ENCODE measurements around the gene FBXO38. TPM values are rescaled to one million over a fixed set of nuclear protein-coding genes. Genes with fewer than 3 reads are reported as not detected.

FBXO38 gene
- total and polyA plus RNA-seq, 9 of the 15 experiments (the other 6 are each of a cell fraction or from before 2014, with no cell fraction given) = 7.4 to 39.4 (median 29.3) TPM

- Histone ChIP-seq H4K20me1 (replicated peaks; ENCODE audit: control insufficient read depth, insufficient read depth, low read length) (no peaks in the 10 kb centered on the region), H3K79me2 (ENCODE audit: control insufficient read depth, insufficient read depth, low read length) (no peaks in the 10 kb centered on the region), H3K4me2 (ENCODE audit: insufficient read depth, low read length) (no peak overlapping the region), H3K4me3 (no peak overlapping the region), H3K27me3 (ENCODE audit: control insufficient read depth in 2 of 2, insufficient read depth in 2 of 2, low read length in 2 of 2) (no peaks in the 10 kb centered on the region; a peak in 1 of 5 replicates), H3K9me3 (replicated peaks; ENCODE audit: control insufficient read depth, insufficient read depth, low read depth, low read length) (no peaks in the 10 kb centered on the region), H3K27ac (ENCODE audit: extremely low read depth, low read depth, low read length) (no peak overlapping the region), H3K36me3 (ENCODE audit: control insufficient read depth, insufficient read depth, low read length) (no peaks in the 10 kb centered on the region), H3K9me1 (ENCODE audit: control insufficient read depth, insufficient read depth, low read length) (no peaks in the 10 kb centered on the region), H2AFZ (ENCODE audit: low read depth, low read length) (no peak overlapping the region), H3K4me1 (replicated peaks in 1 of 2; ENCODE audit: control insufficient read depth in 2 of 2, insufficient read depth in 2 of 2, low read length in 2 of 2) (no peaks in the 10 kb centered on the region), H3K9ac (ENCODE audit: insufficient read depth in 1 of 2, low read depth in 2 of 2, low read length in 2 of 2) (no peak overlapping the region)
- DNase-seq (ENCODE audit: extremely low read depth in 1 of 4, low spot score in 3 of 4) (no peak), ATAC-seq (no peak), FAIRE-seq (no peak)
- TF ChIP-seq GABPB2 (CRISPR knock-in tag; conservative IDR thresholded peaks at IDR 0.05) (no peak), ZSCAN32 (CRISPR knock-in tag; IDR thresholded peaks at IDR 0.05) (no peak), HDAC3 (IDR thresholded peaks at IDR 0.05; ENCODE audit: borderline replicate concordance, partially characterized antibody) (no peak), ZKSCAN3 (CRISPR knock-in tag; IDR thresholded peaks at IDR 0.05) (no peak), XRCC5 (IDR thresholded peaks at IDR 0.05; ENCODE audit: low read depth, low read length) (no peak)
- TF ChIP-seq, protein P1, sequence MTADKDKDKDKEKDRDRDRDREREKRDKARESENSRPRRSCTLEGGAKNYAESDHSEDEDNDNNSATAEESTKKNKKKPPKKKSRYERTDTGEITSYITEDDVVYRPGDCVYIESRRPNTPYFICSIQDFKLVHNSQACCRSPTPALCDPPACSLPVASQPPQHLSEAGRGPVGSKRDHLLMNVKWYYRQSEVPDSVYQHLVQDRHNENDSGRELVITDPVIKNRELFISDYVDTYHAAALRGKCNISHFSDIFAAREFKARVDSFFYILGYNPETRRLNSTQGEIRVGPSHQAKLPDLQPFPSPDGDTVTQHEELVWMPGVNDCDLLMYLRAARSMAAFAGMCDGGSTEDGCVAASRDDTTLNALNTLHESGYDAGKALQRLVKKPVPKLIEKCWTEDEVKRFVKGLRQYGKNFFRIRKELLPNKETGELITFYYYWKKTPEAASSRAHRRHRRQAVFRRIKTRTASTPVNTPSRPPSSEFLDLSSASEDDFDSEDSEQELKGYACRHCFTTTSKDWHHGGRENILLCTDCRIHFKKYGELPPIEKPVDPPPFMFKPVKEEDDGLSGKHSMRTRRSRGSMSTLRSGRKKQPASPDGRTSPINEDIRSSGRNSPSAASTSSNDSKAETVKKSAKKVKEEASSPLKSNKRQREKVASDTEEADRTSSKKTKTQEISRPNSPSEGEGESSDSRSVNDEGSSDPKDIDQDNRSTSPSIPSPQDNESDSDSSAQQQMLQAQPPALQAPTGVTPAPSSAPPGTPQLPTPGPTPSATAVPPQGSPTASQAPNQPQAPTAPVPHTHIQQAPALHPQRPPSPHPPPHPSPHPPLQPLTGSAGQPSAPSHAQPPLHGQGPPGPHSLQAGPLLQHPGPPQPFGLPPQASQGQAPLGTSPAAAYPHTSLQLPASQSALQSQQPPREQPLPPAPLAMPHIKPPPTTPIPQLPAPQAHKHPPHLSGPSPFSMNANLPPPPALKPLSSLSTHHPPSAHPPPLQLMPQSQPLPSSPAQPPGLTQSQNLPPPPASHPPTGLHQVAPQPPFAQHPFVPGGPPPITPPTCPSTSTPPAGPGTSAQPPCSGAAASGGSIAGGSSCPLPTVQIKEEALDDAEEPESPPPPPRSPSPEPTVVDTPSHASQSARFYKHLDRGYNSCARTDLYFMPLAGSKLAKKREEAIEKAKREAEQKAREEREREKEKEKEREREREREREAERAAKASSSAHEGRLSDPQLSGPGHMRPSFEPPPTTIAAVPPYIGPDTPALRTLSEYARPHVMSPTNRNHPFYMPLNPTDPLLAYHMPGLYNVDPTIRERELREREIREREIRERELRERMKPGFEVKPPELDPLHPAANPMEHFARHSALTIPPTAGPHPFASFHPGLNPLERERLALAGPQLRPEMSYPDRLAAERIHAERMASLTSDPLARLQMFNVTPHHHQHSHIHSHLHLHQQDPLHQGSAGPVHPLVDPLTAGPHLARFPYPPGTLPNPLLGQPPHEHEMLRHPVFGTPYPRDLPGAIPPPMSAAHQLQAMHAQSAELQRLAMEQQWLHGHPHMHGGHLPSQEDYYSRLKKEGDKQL (CRISPR knock-in tag; IDR thresholded peaks at IDR 0.05; ENCODE audit: borderline replicate concordance) = no peak
- no TSS peak for BruUV-seq (replicated peaks)
- 0% methylated on average over 2 of the region's 2 CpGs for WGBS (ENCODE audit: insufficient coverage, low coverage, missing lambda C conversion rate)
- in situ Hi-C loops (cut with MboI) = loop anchor here (10.0 kb wide), 1 partner anchor 187 kb away; no protein-coding TSS in a partner anchor
- ChIA-PET POLR2A (interaction anchor here (1.4 kb wide), 1 partner anchor 12 kb away, joined by 4 read pairs; the partner anchor contains the start of gene FBXO38), CTCF (ENCODE audit: low intra/inter-chr PET ratio) (interaction anchor here (0.6 kb wide), 1 partner anchor 434 kb away, joined by 3 read pairs; no protein-coding TSS in a partner anchor)
- intact Hi-C loops (cut with micrococcal nuclease) = no loop called here
Observed at GRCh38 chr5:148372166-148372725, 11.5 kb upstream of the FBXO38 start.

All from K562 (cell line).